Fibroblast of upper back skin (primary cell): ENCODE results near the gene SLC10A4.
"Not testable (repeated sequence)": the region's sequence is repeated elsewhere in the genome, so short reads cannot be mapped to it uniquely, and the experiment has no call there.

Experiments
- DNase-seq: peaks from one replicate; pipeline ENCODE4 v3.0.0-alpha.2; 2013

The SLC10A4 gene, protein sequence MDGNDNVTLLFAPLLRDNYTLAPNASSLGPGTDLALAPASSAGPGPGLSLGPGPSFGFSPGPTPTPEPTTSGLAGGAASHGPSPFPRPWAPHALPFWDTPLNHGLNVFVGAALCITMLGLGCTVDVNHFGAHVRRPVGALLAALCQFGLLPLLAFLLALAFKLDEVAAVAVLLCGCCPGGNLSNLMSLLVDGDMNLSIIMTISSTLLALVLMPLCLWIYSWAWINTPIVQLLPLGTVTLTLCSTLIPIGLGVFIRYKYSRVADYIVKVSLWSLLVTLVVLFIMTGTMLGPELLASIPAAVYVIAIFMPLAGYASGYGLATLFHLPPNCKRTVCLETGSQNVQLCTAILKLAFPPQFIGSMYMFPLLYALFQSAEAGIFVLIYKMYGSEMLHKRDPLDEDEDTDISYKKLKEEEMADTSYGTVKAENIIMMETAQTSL

DNA sequence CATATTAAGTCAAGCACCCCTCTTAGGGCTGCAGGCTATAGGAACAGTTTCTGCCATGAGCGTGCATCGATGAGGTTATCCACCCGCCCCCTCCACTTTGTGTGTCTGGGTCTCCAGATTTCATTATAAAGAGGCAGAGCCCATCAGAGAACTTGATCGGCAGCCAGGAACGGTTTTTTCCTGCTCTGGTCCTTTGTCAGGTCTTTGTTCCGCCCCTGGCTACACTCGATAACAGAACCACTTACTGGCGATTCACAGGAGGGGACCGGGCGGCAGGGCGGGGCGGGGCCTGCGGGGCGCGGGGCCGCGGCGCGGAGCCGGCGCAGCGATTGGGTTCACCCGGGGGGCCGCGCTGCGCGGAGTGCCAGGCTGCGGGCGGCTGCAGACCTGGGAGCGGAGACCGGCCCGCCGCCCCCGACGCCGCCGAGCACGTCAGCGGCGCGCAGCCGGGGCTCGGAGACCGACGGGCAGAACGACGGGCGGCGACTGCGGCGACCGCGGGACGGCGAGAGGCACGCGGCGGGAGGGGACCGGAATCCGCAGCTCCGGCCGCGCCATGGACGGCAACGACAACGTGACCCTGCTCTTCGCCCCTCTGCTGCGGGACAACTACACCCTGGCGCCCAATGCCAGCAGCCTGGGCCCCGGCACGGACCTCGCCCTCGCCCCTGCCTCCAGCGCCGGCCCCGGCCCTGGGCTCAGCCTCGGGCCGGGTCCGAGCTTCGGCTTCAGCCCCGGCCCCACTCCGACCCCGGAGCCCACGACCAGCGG is at the start of gene SLC10A4:
TSS of gene SLC10A4 (plus strand) at position 338 of the 771 bp plus-strand sequence. CDS start at position 557, 219 bp downstream.
- DNase-seq: no peak

DNA sequence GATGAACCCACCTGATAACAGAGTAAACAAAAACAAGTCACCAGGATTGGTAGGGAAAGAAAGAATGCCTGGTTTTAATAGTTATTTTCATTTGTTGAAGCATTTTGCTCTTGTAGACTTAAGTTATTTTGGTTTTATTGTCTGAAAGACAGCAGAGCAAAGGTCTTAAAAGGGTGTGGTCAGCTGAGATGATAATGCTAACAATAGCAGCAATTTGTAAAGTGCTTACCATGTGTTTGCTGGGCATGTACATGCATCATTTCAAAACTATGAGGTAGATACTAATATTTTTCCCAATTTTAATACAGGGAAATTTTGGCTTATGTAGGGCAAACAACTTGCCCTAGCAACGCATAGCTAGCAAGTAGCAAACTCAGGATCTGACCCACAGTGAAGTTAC is 46.8 kb upstream of the SLC10A4 start:
- DNase-seq: no peak

DNA sequence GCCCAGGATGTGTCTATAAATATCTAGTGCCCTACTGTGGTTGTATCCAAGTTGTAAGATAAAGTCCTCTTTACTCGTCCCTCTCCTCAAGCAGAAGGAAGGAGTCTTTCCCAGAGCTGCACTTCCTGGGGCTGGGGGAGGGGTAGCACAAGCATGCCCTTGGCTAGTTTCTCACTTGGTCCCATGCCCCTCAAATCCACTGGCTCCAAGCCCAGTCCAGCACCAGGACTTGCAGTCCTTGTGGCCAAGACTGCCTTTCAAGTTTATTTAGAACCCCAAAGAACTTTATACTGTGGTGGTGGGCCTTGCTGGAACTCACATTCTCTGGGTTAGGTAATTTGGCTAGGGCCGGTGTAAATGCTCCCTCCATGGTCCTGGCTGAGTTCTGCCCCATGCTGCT is 43.2 kb upstream of the SLC10A4 start:
- peak; percentile 5 for DNase-seq

DNA sequence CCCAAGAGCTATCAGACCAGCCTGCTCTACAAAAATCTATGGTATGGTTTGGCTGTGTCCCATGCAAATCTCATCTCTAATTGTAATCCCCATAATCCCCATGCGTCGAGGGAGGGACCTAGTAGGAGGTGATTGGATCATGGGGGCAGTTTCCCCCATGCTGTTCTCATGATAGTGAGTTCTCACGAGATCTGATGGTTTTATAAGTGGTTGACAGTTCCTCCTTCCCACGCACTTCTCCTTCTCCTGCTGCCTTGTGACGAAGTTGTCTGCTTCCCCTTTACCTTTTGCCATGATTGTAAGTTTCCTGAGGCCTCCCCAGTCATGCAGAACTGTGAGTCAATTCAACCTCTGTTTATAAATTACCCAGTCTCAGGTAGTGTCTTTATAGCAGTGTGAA is 42.2 kb upstream of the SLC10A4 start:
- DNase-seq: not testable (repeated sequence)

DNA sequence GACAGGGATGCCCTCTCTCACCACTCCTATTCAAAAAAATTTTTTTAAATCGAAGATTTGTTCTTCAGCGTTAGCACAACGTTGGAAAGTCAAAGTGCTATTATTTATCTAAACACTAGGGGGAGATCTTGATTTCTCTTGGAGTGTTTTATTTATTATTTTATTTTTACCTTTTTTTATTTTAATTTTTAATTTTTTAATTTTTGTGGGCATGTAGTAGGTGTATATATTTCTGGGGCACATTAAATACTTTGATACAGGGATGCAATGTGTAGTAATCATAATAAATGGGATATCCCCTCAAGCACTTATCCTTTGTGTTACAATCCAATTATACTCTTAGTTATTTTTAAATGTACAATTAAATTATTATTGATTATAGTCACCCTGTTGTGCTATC is 37.4 kb upstream of the SLC10A4 start:
- peak; percentile 15 for DNase-seq

DNA sequence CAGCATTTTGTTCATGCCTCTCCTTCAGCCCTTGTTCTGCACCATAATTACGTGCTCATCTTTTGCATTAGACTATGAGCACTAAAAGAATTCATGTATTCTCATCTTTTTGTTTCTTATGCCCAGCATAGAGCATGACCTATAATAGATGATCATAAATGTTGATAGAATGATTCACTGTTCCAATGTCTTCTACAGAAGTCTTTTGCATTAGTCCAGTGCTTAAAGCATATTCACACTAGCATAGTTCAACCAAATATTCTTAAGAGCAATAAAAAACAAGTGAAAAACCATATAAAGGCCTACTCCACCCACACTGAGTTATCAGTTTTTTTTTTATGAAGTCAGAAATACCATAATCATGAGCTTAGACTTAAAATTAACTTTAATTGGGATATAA is 36.5 kb upstream of the SLC10A4 start:
- no peak for DNase-seq

DNA sequence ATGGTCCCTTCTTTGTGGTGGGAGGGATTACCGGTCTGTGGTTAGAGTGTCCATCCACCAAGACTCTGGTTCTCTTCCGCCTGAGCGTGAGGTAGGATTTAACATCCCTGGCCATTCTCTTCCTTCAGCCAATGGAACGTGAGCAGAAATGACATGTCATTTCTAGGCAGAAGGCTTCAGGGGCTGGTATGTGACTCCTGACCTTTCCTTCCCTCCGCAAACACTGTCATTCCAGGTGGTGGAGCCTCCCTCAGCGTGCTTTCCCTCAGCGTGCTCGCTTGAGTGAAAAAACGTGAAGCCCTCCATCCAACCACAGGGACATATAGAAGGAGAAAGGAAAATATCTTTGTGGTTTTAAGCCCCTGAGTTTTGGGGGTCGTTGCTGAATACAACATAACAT is 34.0 kb upstream of the SLC10A4 start:
- DNase-seq: no peak

DNA sequence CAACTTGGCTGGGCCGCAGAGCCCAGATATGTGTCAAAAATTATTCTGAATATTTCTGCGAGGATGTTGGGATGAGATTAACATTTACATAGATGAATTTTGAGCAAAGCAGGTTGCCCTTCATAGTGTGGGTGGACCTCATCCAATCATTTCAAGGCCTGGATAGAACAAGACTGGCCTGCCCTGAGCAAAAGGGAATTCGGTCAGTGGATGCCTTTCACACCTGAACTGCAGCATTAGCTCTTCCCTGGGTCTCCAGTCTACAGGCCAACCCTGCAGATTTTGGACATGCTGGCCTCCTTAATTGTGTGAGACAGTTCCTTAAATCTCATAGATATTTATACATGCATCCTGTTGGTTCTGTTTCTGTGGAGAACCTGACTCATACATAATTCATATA is 32.4 kb upstream of the SLC10A4 start:
- DNase-seq: no peak

DNA sequence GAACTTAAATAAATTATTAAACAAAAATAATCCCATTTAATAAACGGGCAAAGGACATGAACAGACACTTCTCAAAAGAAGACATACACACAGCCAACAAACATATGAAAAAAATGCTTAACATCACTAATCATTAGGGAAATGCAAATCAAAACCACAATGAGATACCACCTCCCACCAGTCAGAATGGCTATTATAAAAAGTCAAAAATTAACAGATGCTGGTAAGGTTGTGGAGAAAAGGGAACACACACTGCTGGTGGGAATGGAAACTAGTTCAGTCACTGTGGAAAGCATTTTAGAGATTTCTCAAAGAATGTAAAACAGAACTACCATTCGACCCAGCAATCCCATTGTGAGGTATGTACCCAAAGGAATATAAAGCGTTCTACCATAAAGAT is 31.5 kb upstream of the SLC10A4 start:
- DNase-seq: not testable (repeated sequence)

DNA sequence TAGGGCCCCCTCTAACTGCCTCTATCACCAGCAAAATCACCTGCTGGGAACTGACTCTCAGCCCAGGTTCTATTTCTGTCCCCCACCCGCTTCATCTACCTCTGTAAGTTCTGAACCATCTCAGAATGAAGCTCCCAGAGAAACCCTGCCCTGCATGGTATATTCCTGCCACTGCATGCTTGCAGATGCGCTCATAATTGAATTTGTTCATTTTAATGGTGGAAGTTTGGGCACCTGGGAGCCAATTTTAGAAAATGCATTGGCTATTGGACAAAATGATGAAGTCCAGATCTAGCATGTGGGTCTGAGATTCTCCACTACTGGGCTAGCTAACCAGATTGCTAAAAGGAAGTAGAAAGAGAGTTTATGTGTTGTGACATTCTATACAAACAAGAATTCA is 28.6 kb upstream of the SLC10A4 start:
- no peak for DNase-seq

DNA sequence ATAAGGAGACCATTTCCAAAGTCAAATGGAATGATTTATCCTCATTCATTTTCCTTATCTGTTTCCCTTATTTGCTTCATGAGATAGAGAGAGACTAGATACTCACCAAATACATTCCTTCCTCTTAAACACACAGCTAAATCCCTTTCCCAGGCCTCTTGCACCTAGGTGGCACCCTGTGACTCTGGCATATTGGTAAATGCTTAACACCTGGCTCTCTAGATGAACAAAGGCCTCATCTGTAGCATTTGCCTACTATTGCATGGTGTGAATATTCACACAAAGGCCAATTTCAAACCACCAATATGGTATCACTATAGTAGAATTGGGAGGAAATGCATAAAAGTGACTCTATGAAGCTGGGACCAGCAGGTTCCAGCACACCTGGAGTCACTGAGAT is 22.1 kb upstream of the SLC10A4 start:
- no peak for DNase-seq

DNA sequence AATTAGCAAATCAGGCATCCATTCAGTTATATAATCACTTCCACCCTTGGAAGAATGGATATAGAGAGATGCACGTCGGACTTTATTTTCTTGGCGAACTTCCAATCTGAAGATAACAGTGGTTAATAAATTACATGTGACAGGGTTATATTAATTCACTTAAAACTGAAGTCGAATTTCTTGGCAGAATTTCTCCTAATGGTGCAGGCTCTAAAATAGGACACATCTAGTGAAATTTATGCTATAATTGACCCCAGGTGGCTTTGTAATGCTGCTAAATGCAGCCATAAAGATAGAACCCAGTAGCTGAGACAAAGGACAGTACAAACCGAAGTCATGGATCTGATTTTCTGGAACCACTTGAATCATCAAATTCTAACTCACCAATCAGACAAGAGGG is 20.8 kb upstream of the SLC10A4 start:
- DNase-seq: peak; percentile 55

DNA sequence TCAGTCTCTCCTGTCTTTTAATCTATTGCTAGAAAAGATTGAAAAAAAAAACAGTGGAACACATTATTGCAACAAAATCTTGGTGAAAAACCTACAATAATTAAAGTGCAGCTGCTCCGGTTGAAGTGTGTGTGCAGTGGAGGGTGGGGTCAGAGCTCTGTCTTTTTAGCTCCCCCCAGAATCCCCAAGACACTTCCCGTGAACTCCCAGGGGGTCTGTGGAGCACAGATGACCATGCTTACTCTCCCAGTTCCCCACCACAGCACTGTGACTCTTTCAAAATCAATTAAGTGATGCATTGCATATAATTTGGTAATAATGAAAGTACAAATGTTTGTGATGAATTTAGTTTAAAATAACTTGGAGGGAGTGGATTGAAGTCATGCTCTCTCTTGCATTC is 15.7 kb upstream of the SLC10A4 start:
- no peak for DNase-seq

DNA sequence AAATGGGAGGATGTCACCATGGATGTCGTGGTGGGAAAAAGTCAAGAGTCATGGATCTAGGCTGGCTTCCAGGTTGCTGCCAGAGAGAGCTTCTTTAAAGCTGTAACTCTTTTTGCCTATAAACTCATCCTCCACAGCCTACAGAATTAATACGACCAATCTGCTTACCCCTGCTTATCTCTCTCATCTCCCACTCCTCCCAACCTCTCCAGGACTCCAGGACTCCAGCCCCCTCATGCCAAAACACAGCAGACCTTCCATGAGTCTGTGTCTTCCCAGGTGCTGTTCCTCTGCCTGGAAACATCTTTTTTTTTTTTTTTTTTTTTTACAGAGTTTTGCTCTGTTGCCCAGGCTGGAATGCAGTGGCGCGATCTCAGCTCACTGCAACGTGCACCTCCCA is 15.3 kb upstream of the SLC10A4 start:
- DNase-seq: peak; percentile 28

DNA sequence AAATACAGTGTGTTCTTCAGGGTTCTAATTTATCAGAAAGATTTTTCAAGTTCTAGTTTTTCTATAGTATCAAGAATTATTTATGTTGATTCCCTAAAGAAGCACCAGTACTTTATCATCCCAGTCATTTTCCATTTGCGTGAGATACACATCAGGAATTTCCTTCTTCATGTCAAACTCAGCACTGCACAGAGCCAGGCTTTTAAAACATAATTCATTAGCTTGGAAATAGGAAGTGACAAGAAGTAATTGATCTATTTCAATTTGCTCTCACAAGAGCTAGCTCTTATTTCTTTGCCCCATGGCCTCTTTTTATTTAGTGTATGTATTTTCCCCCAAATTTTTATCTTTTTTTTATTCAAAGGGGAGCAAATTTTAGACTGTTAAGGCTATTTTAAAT is 13.0 kb upstream of the SLC10A4 start:
- peak; percentile 21 for DNase-seq

DNA sequence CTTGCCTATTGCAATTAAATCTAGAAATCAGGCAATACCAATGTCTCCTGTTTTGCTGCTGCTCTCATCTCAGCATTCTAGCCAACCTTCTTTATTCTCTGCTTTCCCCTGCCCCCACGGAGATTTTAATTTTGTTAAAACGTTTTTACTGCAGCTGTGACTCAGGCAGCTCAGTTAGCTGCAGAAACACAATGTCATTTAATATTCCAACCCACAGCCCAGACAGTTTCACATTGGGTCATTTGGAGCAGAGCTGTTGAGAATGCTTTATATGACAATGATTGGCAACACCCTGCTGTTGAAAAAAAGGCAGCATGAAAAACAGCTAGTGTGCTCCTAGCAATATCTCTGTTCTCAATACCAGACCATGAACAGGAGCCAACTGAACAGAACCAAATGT is 12.6 kb upstream of the SLC10A4 start:
- peak; percentile 16 for DNase-seq

DNA sequence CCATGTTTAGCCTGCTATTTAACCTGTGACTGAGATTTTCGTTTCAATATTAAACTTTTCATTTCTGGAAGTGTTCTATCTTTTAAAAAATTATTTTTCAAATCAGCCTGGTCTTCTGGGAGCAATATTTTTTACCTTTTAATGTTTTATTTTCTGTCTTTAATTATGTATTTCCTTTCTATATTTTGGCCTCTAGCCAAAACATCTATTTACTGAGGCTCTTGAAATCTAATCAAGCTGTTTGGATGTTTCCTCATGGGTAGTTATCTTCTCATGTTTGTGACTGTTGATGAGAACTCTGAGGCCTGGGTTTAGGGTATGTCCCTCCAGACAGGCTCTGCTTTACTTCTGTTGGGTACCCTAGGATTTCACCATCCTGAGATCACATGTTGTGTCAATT is 10.3 kb upstream of the SLC10A4 start:
- no peak for DNase-seq

DNA sequence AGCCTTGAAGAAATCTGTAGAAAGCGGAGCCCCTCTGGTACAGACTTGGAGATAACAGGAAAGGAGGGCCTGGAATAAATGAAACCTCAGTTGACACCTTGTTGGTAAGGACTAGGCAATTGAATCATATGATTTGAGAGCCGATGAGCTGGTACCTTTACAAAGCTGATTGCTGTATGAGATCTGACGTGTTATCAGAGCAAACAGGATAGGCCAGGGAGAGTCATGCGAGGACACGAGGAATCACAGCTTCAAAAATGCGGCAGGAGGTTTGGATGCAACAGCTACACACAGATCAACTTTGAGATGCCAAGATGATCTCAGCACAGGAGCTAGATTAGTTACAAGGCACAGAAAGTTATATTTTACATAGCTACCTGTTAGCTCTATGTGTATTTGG is 7.4 kb upstream of the SLC10A4 start:
- DNase-seq: no peak

DNA sequence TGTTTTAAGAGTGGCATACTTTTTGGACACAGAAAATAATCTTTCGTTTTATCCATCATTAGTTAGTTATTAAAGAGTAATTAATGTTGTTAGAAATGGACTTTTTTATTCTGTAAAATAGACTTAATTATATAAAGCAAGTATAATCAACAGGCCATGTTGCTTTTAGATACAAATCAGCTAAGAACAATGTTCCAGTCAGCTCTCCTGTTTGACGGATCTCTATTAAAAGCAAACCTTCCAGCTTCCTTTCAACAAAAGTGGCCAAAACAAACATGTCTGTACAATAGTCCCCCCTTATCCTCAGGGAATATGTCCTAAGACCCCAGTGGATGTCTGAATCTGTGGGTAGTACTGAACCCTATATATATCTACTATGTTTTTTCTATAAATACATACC is 4.9 kb upstream of the SLC10A4 start:
- no peak for DNase-seq

DNA sequence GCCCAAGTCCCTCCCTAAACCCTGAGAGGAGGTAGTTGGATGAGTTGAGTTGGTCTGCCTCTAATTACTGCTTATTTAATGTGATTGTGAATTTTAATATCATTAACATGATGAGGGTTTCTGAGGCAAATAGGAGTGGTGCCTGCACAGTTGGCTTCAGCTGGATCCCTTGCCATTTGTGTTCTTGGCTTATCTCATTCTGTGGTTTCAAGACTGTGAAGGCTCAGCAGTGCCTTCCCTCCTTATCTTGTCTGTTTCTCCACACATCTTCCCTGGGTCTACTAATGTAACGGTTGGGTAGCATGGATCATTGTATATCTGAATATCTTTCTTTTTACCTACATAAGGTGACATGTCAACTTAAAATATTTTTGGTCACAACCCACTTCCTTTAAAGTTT is 1.6 kb upstream of the SLC10A4 start:
- no peak for DNase-seq

DNA sequence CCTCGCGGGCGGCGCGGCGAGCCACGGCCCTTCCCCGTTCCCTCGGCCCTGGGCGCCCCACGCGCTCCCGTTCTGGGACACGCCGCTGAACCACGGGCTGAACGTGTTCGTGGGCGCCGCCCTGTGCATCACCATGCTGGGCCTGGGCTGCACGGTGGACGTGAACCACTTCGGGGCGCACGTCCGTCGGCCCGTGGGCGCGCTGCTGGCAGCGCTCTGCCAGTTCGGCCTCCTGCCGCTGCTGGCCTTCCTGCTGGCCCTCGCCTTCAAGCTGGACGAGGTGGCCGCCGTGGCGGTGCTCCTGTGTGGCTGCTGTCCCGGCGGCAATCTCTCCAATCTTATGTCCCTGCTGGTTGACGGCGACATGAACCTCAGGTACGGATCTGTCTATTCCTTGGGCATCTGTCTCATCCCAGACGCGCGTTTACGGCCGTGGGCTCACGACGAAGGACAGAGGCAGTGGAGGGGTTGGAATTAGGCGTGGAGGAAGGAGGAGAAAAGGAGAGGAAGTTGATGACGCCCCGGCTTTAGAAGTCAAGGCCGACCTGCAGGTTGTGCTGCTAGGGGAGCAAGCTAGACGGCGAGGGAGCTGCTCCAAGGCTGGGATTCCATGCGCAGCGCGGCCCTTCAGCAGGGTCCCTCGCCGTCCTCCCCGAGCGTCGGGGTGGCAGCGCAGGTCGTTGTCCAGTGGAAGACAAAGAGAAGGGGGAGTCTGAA is 792 bp downstream of the SLC10A4 start:
- DNase-seq: no peak

DNA sequence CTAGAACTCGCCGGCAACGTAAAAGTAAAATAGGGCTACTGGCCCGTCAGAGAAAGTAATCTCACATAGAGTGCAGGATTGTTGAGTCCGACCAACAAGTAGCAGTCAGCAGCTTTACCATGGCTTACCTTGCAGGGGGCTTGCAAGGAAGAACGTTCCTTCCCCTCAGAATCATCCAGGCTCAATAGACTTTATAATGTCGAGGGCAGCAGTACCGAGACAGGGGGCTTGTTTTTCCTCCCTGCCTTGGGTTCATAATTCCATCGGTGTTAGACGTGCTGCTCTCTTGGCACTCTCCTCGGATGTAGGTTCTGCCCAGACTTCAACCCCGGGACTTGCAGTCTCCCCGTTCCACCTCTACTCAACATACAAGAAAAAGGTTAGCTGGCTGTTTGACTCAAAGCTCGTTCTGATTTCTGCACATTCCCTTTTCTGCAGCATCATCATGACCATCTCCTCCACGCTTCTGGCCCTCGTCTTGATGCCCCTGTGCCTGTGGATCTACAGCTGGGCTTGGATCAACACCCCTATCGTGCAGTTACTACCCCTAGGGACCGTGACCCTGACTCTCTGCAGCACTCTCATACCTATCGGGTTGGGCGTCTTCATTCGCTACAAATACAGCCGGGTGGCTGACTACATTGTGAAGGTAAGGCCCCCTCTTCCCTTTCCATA is 1.5 kb downstream of the SLC10A4 start:
- DNase-seq: no peak

DNA sequence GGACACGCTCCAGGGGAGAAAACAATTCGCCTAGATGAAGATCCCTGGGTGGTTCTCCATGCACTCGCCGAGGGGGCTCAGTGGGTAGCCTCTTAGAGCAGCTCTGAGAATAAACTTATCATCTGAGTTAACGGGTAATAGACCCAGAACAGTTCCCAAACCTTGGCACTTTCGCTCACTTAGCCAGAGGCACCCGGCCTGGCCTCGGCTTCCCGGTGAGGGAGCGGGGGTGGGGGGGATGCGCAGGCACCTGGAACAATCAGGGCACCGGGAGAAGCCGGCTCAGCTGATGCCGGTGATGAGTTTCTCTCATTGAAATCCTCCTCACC is 6.5 kb downstream of the SLC10A4 start:
- DNase-seq: no peak
